Measurements from ENCODE around the gene PLEKHA4.
"Not testable (repeated sequence)": the region's sequence is repeated elsewhere in the genome, so short reads cannot be mapped to it uniquely, and the experiment has no call there.

PLEKHA4 gene

DNA sequence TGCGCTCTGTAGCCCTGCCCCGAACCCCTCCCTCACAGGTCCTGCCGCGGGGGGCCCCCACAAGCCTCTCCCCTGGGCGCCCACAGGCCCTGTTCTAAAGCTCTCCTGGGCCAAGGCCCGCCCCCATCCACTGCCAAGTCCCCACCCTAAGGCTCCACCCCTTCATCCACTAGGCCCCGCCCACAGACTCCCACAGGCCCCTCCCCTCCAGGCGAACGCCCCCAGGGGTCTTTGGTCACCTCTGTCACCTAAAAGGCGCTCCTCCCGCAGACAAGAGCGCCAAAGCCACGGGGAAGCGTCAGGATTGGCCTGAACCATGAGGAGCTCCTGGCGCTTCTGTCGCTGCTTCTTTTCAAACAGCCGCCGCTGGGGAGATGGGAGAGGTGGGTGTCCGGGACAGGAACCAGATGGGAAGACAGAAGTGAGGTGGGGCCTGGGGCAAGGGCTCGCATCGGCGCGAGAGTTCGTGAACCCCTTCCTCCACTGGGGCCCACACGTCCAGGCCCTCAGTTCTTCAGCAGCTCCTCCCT lies 27.8 kb upstream of the PLEKHA4 start:
- Histone ChIP-seq H3K23ac (ENCODE audit: low read length in 2 of 2) (no peak overlapping the region), H2BK120ac (ENCODE audit: low read depth, low read length) (peak overlapping the region; percentile 58), H3K9ac (ENCODE audit: low read length) (peak overlapping the region; percentile 53), H3K4me1 (ENCODE audit: control insufficient read depth, insufficient read depth, low read depth, low read length) (peaks cover 7% of the 10 kb centered on the region), H3K9me3 (ENCODE audit: control insufficient read depth, low read length) (no peaks in the 10 kb centered on the region), H3K79me1 (replicated peaks; ENCODE audit: low read length, poor library complexity, severe bottlenecking) (peaks cover 6% of the 10 kb centered on the region), H4K91ac (ENCODE audit: low read length) (no peak overlapping the region), H3K4ac (ENCODE audit: low read depth in 1 of 2, low read length in 2 of 2) (no peak overlapping the region), H3K4me2 (ENCODE audit: low read length, poor library complexity, severe bottlenecking) (no peak overlapping the region), H3K27ac (ENCODE audit: low read length, poor library complexity, severe bottlenecking) (no peak overlapping the region), H2BK5ac (ENCODE audit: low read depth, low read length, poor library complexity, severe bottlenecking) (no peak overlapping the region), H2BK15ac (ENCODE audit: low read depth, poor library complexity, severe bottlenecking) (no peak overlapping the region), H3K27me3 (ENCODE audit: control insufficient read depth in 1 of 2, insufficient read depth in 1 of 2, low read length in 2 of 2) (peaks cover 0 to 9% of the 10 kb centered on the region in 2 experiments), H3K18ac (ENCODE audit: low read depth in 1 of 2, low read length in 2 of 2) (no peak overlapping the region), H4K8ac (ENCODE audit: low read length) (peak overlapping the region; percentile 81), H3K14ac (ENCODE audit: low read length in 2 of 2) (no peak overlapping the region), H2AK5ac (ENCODE audit: low read length, severe bottlenecking) (no peak overlapping the region), H2BK12ac (ENCODE audit: low read length in 2 of 2) (no peak overlapping the region), H3K36me3 (ENCODE audit: control insufficient read depth in 1 of 2, insufficient read depth in 2 of 2, low read depth in 1 of 2, low read length in 2 of 2) (no peaks in the 10 kb centered on the region), H2AFZ (ENCODE audit: low read depth, low read length) (no peak overlapping the region), H3K4me3 (ENCODE audit: insufficient read depth in 1 of 2, low read depth in 1 of 2, low read length in 2 of 2) (peak overlapping the region in 1 of 2 experiments; percentile 65)
- 50% methylated on average over 24 of the region's 25 CpGs for WGBS
- DNase-seq = no peak

DNA sequence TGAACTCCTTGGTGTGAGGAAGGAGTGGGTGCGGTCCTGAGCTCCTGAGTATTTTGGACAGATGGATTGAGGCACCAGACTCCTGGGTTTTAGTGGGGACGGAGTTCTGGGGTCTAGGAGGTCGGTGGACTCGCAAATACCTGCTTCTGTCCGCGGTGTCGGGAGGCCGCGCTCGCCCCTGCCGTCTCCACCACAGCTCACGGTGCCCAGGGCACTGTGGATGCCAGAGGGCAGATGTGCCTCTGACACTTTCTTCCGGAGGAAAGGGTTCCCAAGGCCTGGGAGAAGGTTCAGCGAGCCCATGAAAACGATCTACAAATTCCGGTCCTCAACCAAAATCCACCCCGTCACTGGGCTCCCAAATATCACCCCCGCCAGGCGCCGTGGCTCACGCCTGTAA lies 26.8 kb upstream of the PLEKHA4 start:
- no peak overlapping the region for H2AK5ac ChIP-seq (ENCODE audit: low read length, severe bottlenecking)
- DNase-seq = no peak
- no peak overlapping the region for H3K18ac ChIP-seq (ENCODE audit: low read depth in 1 of 2, low read length in 2 of 2)
- no peak overlapping the region for H2BK120ac ChIP-seq (ENCODE audit: low read depth, low read length)
- no peaks in the 10 kb centered on the region for H3K36me3 ChIP-seq (ENCODE audit: control insufficient read depth in 1 of 2, insufficient read depth in 2 of 2, low read depth in 1 of 2, low read length in 2 of 2)
- H3K27ac ChIP-seq (ENCODE audit: low read length, poor library complexity, severe bottlenecking) = no peak overlapping the region
- no peak overlapping the region for H3K14ac ChIP-seq (ENCODE audit: low read length in 2 of 2)
- no peaks in the 10 kb centered on the region for H3K9me3 ChIP-seq (ENCODE audit: control insufficient read depth, low read length)
- H3K4me2 ChIP-seq (ENCODE audit: low read length, poor library complexity, severe bottlenecking) = no peak overlapping the region
- no peak overlapping the region for H2BK15ac ChIP-seq (ENCODE audit: low read depth, poor library complexity, severe bottlenecking)
- no peak overlapping the region for H2BK12ac ChIP-seq (ENCODE audit: low read length in 2 of 2)
- H2BK5ac ChIP-seq (ENCODE audit: low read depth, low read length, poor library complexity, severe bottlenecking) = no peak overlapping the region
- no peak overlapping the region for H2AFZ ChIP-seq (ENCODE audit: low read depth, low read length)
- H3K4ac ChIP-seq (ENCODE audit: low read depth in 1 of 2, low read length in 2 of 2) = no peak overlapping the region
- peaks cover 0 to 9% of the 10 kb centered on the region in 2 experiments for H3K27me3 ChIP-seq (ENCODE audit: control insufficient read depth in 1 of 2, insufficient read depth in 1 of 2, low read length in 2 of 2)
- 93% methylated on average over 21 of the region's 21 CpGs for WGBS
- H3K79me1 ChIP-seq (replicated peaks; ENCODE audit: low read length, poor library complexity, severe bottlenecking) = no peaks in the 10 kb centered on the region
- no peak overlapping the region for H3K23ac ChIP-seq (ENCODE audit: low read length in 2 of 2)
- no peak overlapping the region for H4K91ac ChIP-seq (ENCODE audit: low read length)
- H4K8ac ChIP-seq (ENCODE audit: low read length) = no peak overlapping the region
- H3K4me1 ChIP-seq (ENCODE audit: control insufficient read depth, insufficient read depth, low read depth, low read length) = peaks cover 4% of the 10 kb centered on the region
- no peak overlapping the region for H3K9ac ChIP-seq (ENCODE audit: low read length)
- no peak overlapping the region for H3K4me3 ChIP-seq (ENCODE audit: insufficient read depth in 1 of 2, low read depth in 1 of 2, low read length in 2 of 2)

DNA sequence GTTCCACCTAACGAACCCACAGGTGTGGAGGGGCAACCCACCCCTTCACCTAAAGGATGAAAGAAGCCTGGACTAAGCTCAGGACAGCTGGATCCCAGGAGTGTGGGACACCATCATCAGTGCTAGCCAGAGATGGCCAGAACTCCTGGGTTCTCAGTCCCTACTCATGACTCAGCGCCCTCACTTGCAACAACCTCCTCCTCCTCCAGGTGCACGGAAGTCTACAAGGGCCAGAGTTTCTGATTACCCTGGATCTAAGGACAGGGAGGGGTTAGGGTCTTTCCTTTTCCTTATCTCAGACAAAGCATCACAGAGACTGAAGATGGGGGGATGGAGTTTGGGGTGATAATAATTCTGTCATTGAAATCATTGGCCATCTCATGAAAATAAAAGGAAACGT lies 22.1 kb upstream of the PLEKHA4 start:
- 86% methylated on average over 1 of the region's 4 CpGs for WGBS
- DNase-seq = no peak

DNA sequence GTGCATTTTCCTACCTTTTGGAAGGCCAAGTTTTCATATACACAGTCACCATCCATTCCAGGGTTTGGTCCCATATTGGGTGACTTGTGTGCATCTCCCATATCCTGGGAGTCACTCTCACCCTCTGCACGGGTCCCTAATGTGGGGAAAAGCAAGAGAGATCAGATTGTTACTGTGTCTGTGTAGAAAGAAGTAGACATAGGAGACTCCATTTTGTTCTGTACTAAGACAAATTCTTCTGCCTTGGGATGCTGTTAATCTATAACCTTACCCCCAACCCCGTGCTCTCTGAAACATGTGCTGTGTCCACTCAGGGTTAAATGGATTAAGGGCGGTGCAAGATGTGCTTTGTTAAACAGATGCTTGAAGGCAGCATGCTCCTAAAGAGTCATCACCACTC lies 21.1 kb upstream of the PLEKHA4 start:
- H2AFZ ChIP-seq (ENCODE audit: low read depth, low read length); H3K4ac ChIP-seq (ENCODE audit: low read depth in 1 of 2, low read length in 2 of 2); H4K91ac ChIP-seq (ENCODE audit: low read length); H2BK15ac ChIP-seq (ENCODE audit: low read depth, poor library complexity, severe bottlenecking); H3K27me3 ChIP-seq (ENCODE audit: control insufficient read depth in 1 of 2, insufficient read depth in 1 of 2, low read length in 2 of 2); H2BK120ac ChIP-seq (ENCODE audit: low read depth, low read length); DNase-seq; H3K27ac ChIP-seq (ENCODE audit: low read length, poor library complexity, severe bottlenecking); H3K9ac ChIP-seq (ENCODE audit: low read length); H3K4me2 ChIP-seq (ENCODE audit: low read length, poor library complexity, severe bottlenecking); H2BK12ac ChIP-seq (ENCODE audit: low read length in 2 of 2); H3K9me3 ChIP-seq (ENCODE audit: control insufficient read depth, low read length); H3K4me3 ChIP-seq (ENCODE audit: insufficient read depth in 1 of 2, low read depth in 1 of 2, low read length in 2 of 2); H3K36me3 ChIP-seq (ENCODE audit: control insufficient read depth in 1 of 2, insufficient read depth in 2 of 2, low read depth in 1 of 2, low read length in 2 of 2); H4K8ac ChIP-seq (ENCODE audit: low read length); H3K4me1 ChIP-seq (ENCODE audit: control insufficient read depth, insufficient read depth, low read depth, low read length); H3K23ac ChIP-seq (ENCODE audit: low read length in 2 of 2); H3K14ac ChIP-seq (ENCODE audit: low read length in 2 of 2); H3K79me1 ChIP-seq (replicated peaks; ENCODE audit: low read length, poor library complexity, severe bottlenecking); H3K18ac ChIP-seq (ENCODE audit: low read depth in 1 of 2, low read length in 2 of 2); H2BK5ac ChIP-seq (ENCODE audit: low read depth, low read length, poor library complexity, severe bottlenecking): not testable (repeated sequence)
- H2AK5ac ChIP-seq (ENCODE audit: low read length, severe bottlenecking) = peak overlapping the region; percentile 71
- 100% methylated on average over 1 of the region's 3 CpGs for WGBS

More for the DNA sequence above, 22.1 kb upstream of the PLEKHA4 start:
- Histone ChIP-seq H3K18ac (ENCODE audit: low read depth in 1 of 2, low read length in 2 of 2) (no peak overlapping the region), H3K4me3 (ENCODE audit: insufficient read depth in 1 of 2, low read depth in 1 of 2, low read length in 2 of 2) (no peak overlapping the region), H3K4me2 (ENCODE audit: low read length, poor library complexity, severe bottlenecking) (no peak overlapping the region), H2BK5ac (ENCODE audit: low read depth, low read length, poor library complexity, severe bottlenecking) (no peak overlapping the region), H3K14ac (ENCODE audit: low read length in 2 of 2) (peak overlapping the region in 1 of 2 experiments; percentile 32), H2BK120ac (ENCODE audit: low read depth, low read length) (no peak overlapping the region), H3K23ac (ENCODE audit: low read length in 2 of 2) (no peak overlapping the region), H2AFZ (ENCODE audit: low read depth, low read length) (no peak overlapping the region), H3K79me1 (replicated peaks; ENCODE audit: low read length, poor library complexity, severe bottlenecking) (no peaks in the 10 kb centered on the region), H3K27me3 (ENCODE audit: control insufficient read depth in 1 of 2, insufficient read depth in 1 of 2, low read length in 2 of 2) (peaks cover 0 to 9% of the 10 kb centered on the region in 2 experiments), H2AK5ac (ENCODE audit: low read length, severe bottlenecking) (peak overlapping the region; percentile 16), H3K27ac (ENCODE audit: low read length, poor library complexity, severe bottlenecking) (no peak overlapping the region), H3K4me1 (ENCODE audit: control insufficient read depth, insufficient read depth, low read depth, low read length) (peaks cover 4% of the 10 kb centered on the region), H2BK15ac (ENCODE audit: low read depth, poor library complexity, severe bottlenecking) (no peak overlapping the region), H3K9ac (ENCODE audit: low read length) (no peak overlapping the region), H4K8ac (ENCODE audit: low read length) (no peak overlapping the region), H3K9me3 (ENCODE audit: control insufficient read depth, low read length) (no peaks in the 10 kb centered on the region), H4K91ac (ENCODE audit: low read length) (no peak overlapping the region), H2BK12ac (ENCODE audit: low read length in 2 of 2) (no peak overlapping the region), H3K36me3 (ENCODE audit: control insufficient read depth in 1 of 2, insufficient read depth in 2 of 2, low read depth in 1 of 2, low read length in 2 of 2) (no peaks in the 10 kb centered on the region), H3K4ac (ENCODE audit: low read depth in 1 of 2, low read length in 2 of 2) (no peak overlapping the region)

Measured in mesenchymal stem cell (in vitro differentiated cells and primary cell).